ENCODE results near the gene FBXL17. TPM values are rescaled to one million over a fixed set of nuclear protein-coding genes. Genes with fewer than 3 reads are reported as not detected.

The FBXL17 gene
- total RNA-seq, 1 donor from 2014 or later: 5.6 TPM

GRCh38 chr5:107917983-107918382 lies 463.9 kb downstream of the FBXL17 start:
- no peak for DNase-seq (ENCODE audit: low read depth in 2 of 2)

GRCh38 chr5:107916731-107917725 lies 464.9 kb downstream of the FBXL17 start:
- no peak for DNase-seq (ENCODE audit: low read depth in 2 of 2)

- DNase-seq (ENCODE audit: low read depth in 2 of 2): no peak
Observed at GRCh38 chr5:107915176-107915812, 466.6 kb downstream of the FBXL17 start.

- no peak for DNase-seq (ENCODE audit: low read depth in 2 of 2)
Observed at GRCh38 chr5:107913494-107913893, 468.4 kb downstream of the FBXL17 start.

- DNase-seq (ENCODE audit: low read depth in 2 of 2): no peak
Observed at GRCh38 chr5:107900721-107901120, 481.2 kb downstream of the FBXL17 start.

- DNase-seq (ENCODE audit: low read depth in 2 of 2): no peak
Observed at GRCh38 chr5:107894361-107894760, 487.5 kb downstream of the FBXL17 start.

GRCh38 chr5:107893642-107894041 lies 488.3 kb downstream of the FBXL17 start:
- peak; percentile 83 to 96 for DNase-seq (ENCODE audit: low read depth in 2 of 2)

- DNase-seq (ENCODE audit: low read depth in 2 of 2): peak; percentile 29 to 49
Observed at GRCh38 chr5:107889387-107889786, 492.5 kb downstream of the FBXL17 start.

GRCh38 chr5:107888541-107888940 lies 493.4 kb downstream of the FBXL17 start:
- no peak for DNase-seq (ENCODE audit: low read depth in 2 of 2)

GRCh38 chr5:107887166-107887943 lies 494.5 kb downstream of the FBXL17 start:
- peak; percentile 50 to 52 for DNase-seq (ENCODE audit: low read depth in 2 of 2)

GRCh38 chr5:107885601-107886000 lies 496.3 kb downstream of the FBXL17 start:
- DNase-seq (ENCODE audit: low read depth in 2 of 2): no peak

GRCh38 chr5:107884871-107885270 lies 497.0 kb downstream of the FBXL17 start:
- DNase-seq (ENCODE audit: low read depth in 2 of 2): no peak

GRCh38 chr5:107878661-107879060 lies 503.2 kb downstream of the FBXL17 start:
- no peak for DNase-seq (ENCODE audit: low read depth in 2 of 2)

GRCh38 chr5:107876906-107877305 lies 505.0 kb downstream of the FBXL17 start:
- DNase-seq (ENCODE audit: low read depth in 2 of 2): no peak

GRCh38 chr5:107876261-107876660 lies 505.6 kb downstream of the FBXL17 start:
- DNase-seq (ENCODE audit: low read depth in 2 of 2): no peak

GRCh38 chr5:107875833-107876232 lies 506.1 kb downstream of the FBXL17 start:
- no peak for DNase-seq (ENCODE audit: low read depth in 2 of 2)

- no peak for DNase-seq (ENCODE audit: low read depth in 2 of 2)
Observed at GRCh38 chr5:107874795-107875194, 507.1 kb downstream of the FBXL17 start.

GRCh38 chr5:107873877-107874276 lies 508.0 kb downstream of the FBXL17 start:
- DNase-seq (ENCODE audit: low read depth in 2 of 2): no peak

GRCh38 chr5:107871023-107871422 lies 510.9 kb downstream of the FBXL17 start:
- DNase-seq (ENCODE audit: low read depth in 2 of 2): no peak

- DNase-seq (ENCODE audit: low read depth in 2 of 2): peak; percentile 20 to 80
Observed at GRCh38 chr5:107869438-107870115, 512.3 kb downstream of the FBXL17 start.
